Muscle layer of duodenum (tissue), 2 donors: ENCODE measurements around the gene EOGT.
A peak's percentile ranks its signal among the peaks of the same experiment; 100 is the strongest.

Source experiments
- H3K27ac ChIP-seq: one replicate; pipeline ENCODE4 v1.7.0; 2013; ENCODE audit warnings: mild to moderate bottlenecking, low read length
- H3K27me3 ChIP-seq: one replicate; pipeline ENCODE4 v1.7.0; 2013; ENCODE audit warnings: low read depth, mild to moderate bottlenecking, control low read depth, low read length
- H3K36me3 ChIP-seq, 2 donors: one replicate each; pipeline ENCODE4 v1.7.0; 2013; ENCODE audit warnings: low read length in 2 of 2, control low read depth in 1 of 2, mild to moderate bottlenecking in 1 of 2; ENCODE audit not compliant: insufficient read depth in 2 of 2, control insufficient read depth in 1 of 2
- H3K4me1 ChIP-seq, 2 donors: one replicate each; pipeline ENCODE4 v1.7.0; 2013; ENCODE audit warnings: low read length in 2 of 2, mild to moderate bottlenecking in 2 of 2, control low read depth in 1 of 2, moderate library complexity in 1 of 2; ENCODE audit not compliant: insufficient read depth in 2 of 2, control insufficient read depth in 1 of 2
- H3K4me3 ChIP-seq, 2 donors: one replicate each; pipeline ENCODE4 v1.7.0; 2013; ENCODE audit warnings: low read length in 2 of 2, low read depth in 1 of 2, mild to moderate bottlenecking in 1 of 2
- H3K9me3 ChIP-seq, 2 donors: one replicate each; pipeline ENCODE4 v1.7.0; 2013; ENCODE audit warnings: low read length in 2 of 2, control low read depth in 1 of 2, mild to moderate bottlenecking in 1 of 2; ENCODE audit not compliant: control insufficient read depth in 1 of 2
- donor health status: healthy.

The EOGT gene

DNA sequence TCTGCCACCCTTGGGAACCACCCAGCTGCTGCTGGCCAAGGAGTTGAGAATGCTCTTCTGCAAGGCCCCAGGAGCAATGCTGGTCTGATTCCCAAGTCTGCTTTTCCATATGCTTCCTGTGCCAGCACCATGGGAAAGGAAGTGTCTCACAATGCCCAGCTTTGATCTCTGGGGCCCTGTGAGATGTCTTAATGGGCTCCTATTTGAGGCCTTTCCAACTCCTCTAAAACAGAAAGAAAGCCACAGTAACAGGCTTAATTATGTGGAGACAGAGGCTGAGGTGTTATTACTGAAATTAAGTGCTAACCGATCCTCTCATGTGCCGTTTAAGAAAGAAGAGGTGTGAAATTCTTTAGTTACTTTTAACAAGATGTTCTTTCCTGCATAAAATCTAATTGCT is 4.5 kb downstream of the EOGT start:
- no peak overlapping the region for H3K27ac ChIP-seq
- peak overlapping the region in 1 of 2 donors; percentile 2 for H3K4me3 ChIP-seq
- peaks cover 1 to 4% of the 10 kb centered on the region in 2 donors for H3K4me1 ChIP-seq
- peaks cover 14 to 52% of the 10 kb centered on the region in 2 donors for H3K36me3 ChIP-seq
- no peaks in the 10 kb centered on the region for H3K9me3 ChIP-seq
- no peaks in the 10 kb centered on the region for H3K27me3 ChIP-seq

DNA sequence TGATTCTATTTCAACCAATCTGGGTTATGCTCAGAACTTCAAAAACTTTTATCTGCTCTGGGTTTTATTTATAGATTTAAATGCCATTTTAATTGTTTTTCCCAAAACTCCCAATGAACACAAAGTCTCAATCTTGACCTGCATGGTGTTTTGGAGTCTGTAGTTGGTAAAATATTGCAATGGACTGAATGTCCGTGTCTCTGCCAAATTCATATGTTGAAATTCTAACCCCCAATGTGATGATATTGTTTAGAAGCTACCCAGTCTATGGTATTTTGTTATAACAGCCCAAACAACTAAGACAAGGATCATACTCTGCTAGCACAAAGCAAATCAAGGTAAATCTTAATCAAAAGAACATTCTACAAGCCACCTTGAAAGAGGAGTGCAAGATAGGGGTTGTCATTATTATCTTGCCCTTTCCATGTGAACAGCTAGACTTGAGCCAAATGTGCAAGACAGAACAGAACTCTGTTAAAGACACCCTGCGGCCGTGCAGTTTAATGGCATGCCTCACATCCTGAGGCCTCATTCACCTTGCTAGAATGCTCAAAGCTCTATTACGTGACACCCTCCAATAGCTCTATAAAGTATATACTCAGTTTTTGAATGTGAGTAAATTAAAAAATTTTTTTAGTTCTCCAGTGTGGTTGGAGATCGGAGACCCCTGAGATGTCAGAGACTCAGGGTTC is 7.5 kb downstream of the EOGT start:
- no peak overlapping the region for H3K27ac ChIP-seq
- no peaks in the 10 kb centered on the region for H3K9me3 ChIP-seq
- H3K4me3 ChIP-seq, result no peak overlapping the region
- H3K27me3 ChIP-seq, result no peaks in the 10 kb centered on the region
- H3K4me1 ChIP-seq, result peaks cover 0 to 4% of the 10 kb centered on the region in 2 donors
- peaks cover 14 to 69% of the 10 kb centered on the region in 2 donors for H3K36me3 ChIP-seq

DNA sequence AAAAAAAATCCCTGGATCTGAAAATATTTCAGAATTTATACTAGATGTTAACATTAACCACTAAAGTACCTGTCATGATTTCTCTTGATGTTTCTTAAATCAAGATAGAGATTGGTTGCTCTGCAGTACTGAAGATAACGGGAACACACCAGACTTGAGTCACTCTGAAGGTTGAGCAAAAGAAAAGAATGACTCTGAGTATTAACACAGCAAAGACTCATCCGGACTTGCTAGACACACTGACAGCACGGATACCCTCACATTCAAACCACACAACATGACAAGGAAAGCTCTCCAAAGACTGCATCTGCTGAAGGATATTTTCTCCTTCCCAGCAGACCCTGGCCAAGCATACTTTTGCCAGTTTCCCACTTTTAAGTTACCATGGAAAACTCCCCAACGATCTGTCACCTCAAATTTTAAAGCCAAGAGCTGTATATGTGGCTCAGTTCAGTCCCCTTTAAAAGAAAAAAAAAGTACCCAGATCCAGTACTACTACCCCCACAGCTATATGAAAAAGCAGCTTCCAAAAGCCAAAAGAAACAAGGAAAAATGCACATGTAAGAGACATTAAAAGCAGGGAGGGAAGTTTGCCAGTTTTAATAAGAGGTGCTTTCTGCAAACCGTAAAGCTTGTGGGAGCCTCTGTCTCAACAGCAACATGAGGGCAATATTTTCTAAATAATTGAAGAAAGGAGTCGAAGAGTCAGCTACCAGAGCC is 8.3 kb downstream of the EOGT start:
- Histone ChIP-seq H3K36me3 (peaks cover 14 to 66% of the 10 kb centered on the region in 2 donors), H3K27me3 (no peaks in the 10 kb centered on the region), H3K4me3 (no peak overlapping the region), H3K9me3 (no peaks in the 10 kb centered on the region), H3K27ac (no peak overlapping the region), H3K4me1 (peaks cover 0 to 4% of the 10 kb centered on the region in 2 donors)

DNA sequence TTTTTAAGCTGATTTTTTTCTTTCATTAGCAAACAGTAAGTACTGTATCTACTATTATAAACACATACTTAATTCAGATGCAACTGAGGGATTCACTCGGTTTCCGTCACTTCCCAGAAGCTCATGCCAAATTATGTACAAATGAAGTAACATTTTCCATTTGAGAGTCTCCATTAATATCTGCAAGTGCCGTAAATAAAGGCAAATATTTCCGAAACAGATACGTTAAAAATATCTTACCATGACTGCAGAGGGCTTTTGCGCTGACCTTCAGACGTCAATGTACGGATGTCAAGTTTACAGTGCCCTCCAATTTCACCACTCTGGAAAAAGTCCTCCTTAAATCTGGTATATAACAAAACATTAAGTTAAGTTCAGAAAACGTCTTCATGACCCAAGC is 9.3 kb downstream of the EOGT start:
- H3K9me3 ChIP-seq, result no peaks in the 10 kb centered on the region
- peaks cover 14 to 68% of the 10 kb centered on the region in 2 donors for H3K36me3 ChIP-seq
- H3K27me3 ChIP-seq, result no peaks in the 10 kb centered on the region
- no peak overlapping the region for H3K4me3 ChIP-seq
- no peak overlapping the region for H3K27ac ChIP-seq
- H3K4me1 ChIP-seq, result peaks cover 0 to 2% of the 10 kb centered on the region in 2 donors

DNA sequence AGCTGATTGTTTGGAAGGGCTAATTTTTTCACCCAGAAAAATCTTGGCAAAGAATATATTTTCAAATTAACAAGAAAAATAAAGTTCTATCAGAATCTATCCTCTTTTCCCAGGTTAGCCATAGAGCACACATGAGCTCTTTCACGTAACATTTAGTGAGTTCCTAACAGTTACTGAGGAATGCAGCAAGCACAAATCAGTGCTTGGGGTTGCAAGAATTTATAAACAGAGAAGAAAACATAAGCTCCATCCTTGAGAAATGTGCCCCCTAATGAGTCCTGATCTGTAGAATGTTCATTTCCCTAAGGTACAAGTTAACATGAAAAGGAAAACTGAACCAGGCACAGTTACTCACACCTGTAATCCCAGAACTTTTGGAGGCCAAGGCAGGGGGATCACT is 13.9 kb downstream of the EOGT start:
- Histone ChIP-seq H3K27ac (no peak overlapping the region), H3K4me3 (no peak overlapping the region), H3K4me1 (no peaks in the 10 kb centered on the region), H3K36me3 (peaks cover 30 to 67% of the 10 kb centered on the region in 2 donors), H3K27me3 (no peaks in the 10 kb centered on the region), H3K9me3 (no peaks in the 10 kb centered on the region)

DNA sequence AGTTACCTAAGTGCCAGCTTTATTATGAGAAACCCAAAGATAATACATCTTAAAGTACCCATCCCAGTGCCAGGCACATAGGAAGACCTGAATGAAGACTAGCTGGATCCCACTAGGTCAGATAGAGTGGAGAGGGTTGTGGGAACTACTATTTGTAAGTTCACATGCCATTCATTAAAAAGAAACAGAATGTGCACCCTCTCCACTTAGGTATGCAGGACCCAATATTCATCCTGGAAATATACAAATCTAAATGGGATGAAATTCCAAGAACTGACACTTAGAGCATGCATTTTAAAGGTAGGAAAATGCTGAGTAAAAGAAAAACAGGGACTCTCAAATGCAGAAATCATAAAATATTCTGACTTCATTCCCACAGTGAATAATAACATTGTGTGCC is 14.3 kb downstream of the EOGT start:
- Histone ChIP-seq H3K27me3 (no peaks in the 10 kb centered on the region), H3K27ac (no peak overlapping the region), H3K36me3 (peaks cover 30 to 67% of the 10 kb centered on the region in 2 donors), H3K9me3 (no peaks in the 10 kb centered on the region), H3K4me1 (no peaks in the 10 kb centered on the region), H3K4me3 (no peak overlapping the region)

GRCh38 chr3:68997887-68998286 is 15.6 kb downstream of the EOGT start:
- Histone ChIP-seq H3K9me3 (no peaks in the 10 kb centered on the region), H3K27me3 (no peaks in the 10 kb centered on the region), H3K4me1 (no peaks in the 10 kb centered on the region), H3K36me3 (peaks cover 30 to 73% of the 10 kb centered on the region in 2 donors), H3K27ac (no peak overlapping the region), H3K4me3 (no peak overlapping the region)

- no peak overlapping the region for H3K27ac ChIP-seq
- no peaks in the 10 kb centered on the region for H3K4me1 ChIP-seq
- H3K36me3 ChIP-seq, result peaks cover 31 to 64% of the 10 kb centered on the region in 2 donors
- no peaks in the 10 kb centered on the region for H3K27me3 ChIP-seq
- no peak overlapping the region for H3K4me3 ChIP-seq
- H3K9me3 ChIP-seq, result no peaks in the 10 kb centered on the region
These were observed 17.0 kb downstream of the EOGT start for GRCh38 chr3:68996356-68996995.

DNA sequence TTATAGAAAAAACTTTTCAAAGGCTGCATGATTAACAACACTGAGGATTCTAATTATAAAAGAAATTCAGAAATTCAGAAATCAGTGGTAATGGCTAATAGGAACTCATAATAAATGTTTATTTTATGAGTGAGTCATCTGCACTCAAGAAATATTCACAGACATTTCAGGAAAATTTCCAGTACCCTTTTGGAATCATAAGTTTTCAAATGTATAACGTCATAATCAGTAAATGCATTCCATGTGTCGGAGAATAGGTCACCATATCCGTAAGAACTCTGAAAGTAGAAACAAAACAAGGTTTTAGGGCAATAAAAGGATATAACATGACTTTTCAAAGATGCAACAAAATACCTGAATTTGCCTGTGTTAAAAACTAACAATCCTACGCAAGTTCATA is 24.7 kb downstream of the EOGT start:
- Histone ChIP-seq H3K9me3 (no peaks in the 10 kb centered on the region), H3K27me3 (no peaks in the 10 kb centered on the region), H3K36me3 (peaks cover 29 to 58% of the 10 kb centered on the region in 2 donors), H3K4me3 (no peak overlapping the region), H3K4me1 (no peaks in the 10 kb centered on the region), H3K27ac (no peak overlapping the region)

GRCh38 chr3:68987322-68987721 is 26.2 kb downstream of the EOGT start:
- Histone ChIP-seq H3K9me3 (no peaks in the 10 kb centered on the region), H3K36me3 (peaks cover 29 to 60% of the 10 kb centered on the region in 2 donors), H3K27me3 (no peaks in the 10 kb centered on the region), H3K4me3 (no peak overlapping the region), H3K27ac (no peak overlapping the region), H3K4me1 (no peaks in the 10 kb centered on the region)

GRCh38 chr3:68986496-68987208 is 26.8 kb downstream of the EOGT start:
- no peak overlapping the region for H3K4me3 ChIP-seq
- no peaks in the 10 kb centered on the region for H3K4me1 ChIP-seq
- H3K27me3 ChIP-seq, result no peaks in the 10 kb centered on the region
- no peak overlapping the region for H3K27ac ChIP-seq
- peaks cover 29 to 66% of the 10 kb centered on the region in 2 donors for H3K36me3 ChIP-seq
- H3K9me3 ChIP-seq, result no peaks in the 10 kb centered on the region
